Astrocyte (in vitro differentiated cells and primary cell): Measurements from ENCODE around the gene HTR3B. TPM values are rescaled to one million over a fixed set of nuclear protein-coding genes. Genes with fewer than 3 reads are reported as not detected.

Source experiments
- DNase-seq: peaks from one replicate; pipeline ENCODE4 v3.0.0-alpha.2; 2010; ENCODE audit warnings: low read depth
- FAIRE-seq: peaks from 2 replicates; lab custom pipeline; 2011; peaks lifted over from hg19 to GRCh38; lab: Jason Lieb, UNC
- H2AFZ ChIP-seq: 2 replicates; pipeline ENCODE4 v1.6.0; 2012; ENCODE audit warnings: low read depth, low read length, inconsistent platforms
- H3K27ac ChIP-seq: 2 replicates; pipeline ENCODE4 v1.5.1; 2011; ENCODE audit warnings: low read depth, low read length, inconsistent platforms
- H3K27me3 ChIP-seq: 2 replicates; pipeline ENCODE4 v1.6.0; 2011; ENCODE audit warnings: low read length, inconsistent platforms; ENCODE audit not compliant: insufficient read depth
- H3K36me3 ChIP-seq: 2 replicates; pipeline ENCODE4 v1.5.1; 2011; ENCODE audit warnings: low read length, inconsistent platforms; ENCODE audit not compliant: insufficient read depth
- H3K4me1 ChIP-seq: 2 replicates; pipeline ENCODE4 v1.5.1; 2011; ENCODE audit warnings: low read length, inconsistent platforms; ENCODE audit not compliant: insufficient read depth
- H3K4me2 ChIP-seq: 2 replicates; pipeline ENCODE4 v1.6.0; 2012; ENCODE audit warnings: low read length, inconsistent platforms
- H3K4me3 ChIP-seq: 2 replicates; pipeline ENCODE4 v1.5.1; 2011; ENCODE audit warnings: low read depth, mild to moderate bottlenecking, low read length, inconsistent platforms; ENCODE audit not compliant: insufficient read depth
- H3K79me2 ChIP-seq: 2 replicates; pipeline ENCODE4 v1.6.0; 2012; ENCODE audit warnings: mild to moderate bottlenecking, low read length, inconsistent platforms; ENCODE audit not compliant: insufficient read depth
- H3K9ac ChIP-seq: 2 replicates; pipeline ENCODE4 v1.6.0; 2012; ENCODE audit warnings: mild to moderate bottlenecking, low read length, inconsistent platforms
- H3K9me3 ChIP-seq: 2 replicates; pipeline ENCODE4 v1.5.1; 2012; ENCODE audit warnings: low read depth, mild to moderate bottlenecking, low read length, inconsistent platforms; ENCODE audit not compliant: insufficient read depth
- H4K20me1 ChIP-seq: 2 replicates; pipeline ENCODE4 v1.6.0; 2012; ENCODE audit warnings: low read length, inconsistent platforms; ENCODE audit not compliant: insufficient read depth
- H3K27ac Mint-ChIP-seq: one replicate; pipeline ENCODE4 v1.8.0; 2021; ENCODE audit warnings: mild to moderate bottlenecking, mixed read lengths; ENCODE audit not compliant: unreplicated experiment
- H3K27me3 Mint-ChIP-seq: one replicate; pipeline ENCODE4 v1.8.0; 2021; ENCODE audit warnings: low read depth, mixed read lengths; ENCODE audit not compliant: unreplicated experiment
- H3K36me3 Mint-ChIP-seq: one replicate; pipeline ENCODE4 v1.8.0; 2021; ENCODE audit warnings: low read depth, mixed read lengths; ENCODE audit not compliant: unreplicated experiment
- H3K4me1 Mint-ChIP-seq: one replicate; pipeline ENCODE4 v1.8.0; 2021; ENCODE audit warnings: low read depth, mixed read lengths; ENCODE audit not compliant: unreplicated experiment
- H3K4me3 Mint-ChIP-seq: one replicate; pipeline ENCODE4 v1.8.0; 2021; ENCODE audit warnings: mild to moderate bottlenecking, moderate library complexity, mixed read lengths; ENCODE audit not compliant: unreplicated experiment
- H3K9me3 Mint-ChIP-seq: one replicate; pipeline ENCODE4 v1.8.0; 2021; ENCODE audit warnings: mild to moderate bottlenecking, mixed read lengths; ENCODE audit not compliant: unreplicated experiment
- CTCF ChIP-seq: IDR thresholded peaks from 2 replicates; pipeline ENCODE4 v1.5.1; 2011; ENCODE audit warnings: low read depth, mild to moderate bottlenecking, inconsistent platforms, low read length, moderate library complexity; ENCODE audit not compliant: insufficient read depth
- EZH2 ChIP-seq: IDR thresholded peaks from 2 replicates; pipeline ENCODE4 v1.6.1; 2012; ENCODE audit warnings: mild to moderate bottlenecking, low read length, inconsistent platforms; ENCODE audit not compliant: insufficient read depth
- total RNA-seq: library from RNA; stranded (reverse); gene quantifications from 2 replicates; pipeline ENCODE4 v1.2.1, GENCODE V29; 2021

HTR3B gene
- total RNA-seq, 1 donor from 2014 or later = not detected

GRCh38 chr11:113876074-113876797 is 28.4 kb upstream of the HTR3B start:
- H3K79me2 ChIP-seq = no peaks in the 10 kb centered on the region
- H3K4me2 ChIP-seq = peak overlapping the region; percentile 90
- Mint-ChIP-seq H3K9me3 (no peaks in the 10 kb centered on the region), H3K27ac (peak overlapping the region; percentile 100), H3K36me3 (no peaks in the 10 kb centered on the region), H3K27me3 (no peaks in the 10 kb centered on the region), H3K4me1 (peaks cover 42% of the 10 kb centered on the region), H3K4me3 (peak overlapping the region; percentile 94)
- peak overlapping the region; percentile 88 for H3K27ac ChIP-seq
- DNase-seq (no peak), FAIRE-seq (no peak)
- peaks cover 8% of the 10 kb centered on the region for H4K20me1 ChIP-seq
- no peak for TF ChIP-seq CTCF
- TF ChIP-seq EZH2 = no peak
- H3K9ac ChIP-seq = peak overlapping the region; percentile 88
- no peaks in the 10 kb centered on the region for H3K36me3 ChIP-seq
- H3K27me3 ChIP-seq = no peaks in the 10 kb centered on the region
- H3K4me1 ChIP-seq = peaks cover 7% of the 10 kb centered on the region
- H3K4me3 ChIP-seq = peak overlapping the region; percentile 77
- H2AFZ ChIP-seq = peak overlapping the region; percentile 95
- no peaks in the 10 kb centered on the region for H3K9me3 ChIP-seq

- no peaks in the 10 kb centered on the region for H3K36me3 ChIP-seq
- TF ChIP-seq EZH2 (no peak), CTCF (no peak)
- H3K79me2 ChIP-seq = no peaks in the 10 kb centered on the region
- no peak overlapping the region for H2AFZ ChIP-seq
- Mint-ChIP-seq H3K4me3 (peak overlapping the region; percentile 94), H3K9me3 (no peaks in the 10 kb centered on the region), H3K27me3 (no peaks in the 10 kb centered on the region), H3K36me3 (no peaks in the 10 kb centered on the region), H3K4me1 (peaks cover 39% of the 10 kb centered on the region), H3K27ac (peak overlapping the region; percentile 100)
- H3K27me3 ChIP-seq = no peaks in the 10 kb centered on the region
- H3K4me3 ChIP-seq = no peak overlapping the region
- H3K9me3 ChIP-seq = no peaks in the 10 kb centered on the region
- no peak overlapping the region for H3K27ac ChIP-seq
- DNase-seq (no peak), FAIRE-seq (no peak)
- no peak overlapping the region for H3K9ac ChIP-seq
- no peak overlapping the region for H3K4me2 ChIP-seq
- peaks cover 4% of the 10 kb centered on the region for H4K20me1 ChIP-seq
- peaks cover 7% of the 10 kb centered on the region for H3K4me1 ChIP-seq
Observed at GRCh38 chr11:113876798-113877669, 27.6 kb upstream of the HTR3B start.
